Airway epithelial cell (primary cell): ENCODE results near the gene MCOLN1. TPM values are rescaled to one million over a fixed set of nuclear protein-coding genes. Genes with fewer than 3 reads are reported as not detected.

Source experiments
- total RNA-seq: library from RNA; depleted of rRNA; stranded (reverse); fragments of >200 nt; gene quantifications from 2 replicates; pipeline ENCODE4 v1.2.3, GENCODE V29; 2015

Gene MCOLN1
- total RNA-seq = 2.7 and 3.2 TPM in 2 replicates

GRCh38 chr19:7522072-7522922 lies at the start of gene MCOLN1:
Gene MCOLN1, plus strand, starts transcription at chr19:7522624. Its CDS starts 127 bp downstream, at chr19:7522751.

GRCh38 chr19:7488736-7489353 lies 33.6 kb upstream of the MCOLN1 start, which contains the start of gene PEX11G:
Gene PEX11G, minus strand, starts transcription at chr19:7489035. Its CDS starts 25 bp downstream, at chr19:7489010.

GRCh38 chr19:7515645-7516151 lies 6.7 kb upstream of the MCOLN1 start, which contains the start of gene ZNF358:
Gene ZNF358, plus strand, starts transcription at chr19:7516103. Its CDS starts 3,140 bp downstream, at chr19:7519243.

GRCh38 chr19:7535047-7535997 lies 12.9 kb downstream of the MCOLN1 start, which contains the start of gene PNPLA6:
Gene PNPLA6, plus strand, starts transcription at chr19:7535717. Its CDS starts 72 bp downstream, at chr19:7535789.

Other genes with a start within 250 kb of the MCOLN1 start
- 5.6 and 6.1 TPM in 2 replicates for gene INSR, start 228.2 kb upstream of the MCOLN1 start, total RNA-seq
- gene ARHGEF18, start 173.7 kb upstream of the MCOLN1 start, total RNA-seq = 55.6 and 61.3 TPM in 2 replicates
- 3.9 and 4.5 TPM in 2 replicates for gene PEX11G, start 33.6 kb upstream of the MCOLN1 start, total RNA-seq
- gene ZNF358, start 6.5 kb upstream of the MCOLN1 start, total RNA-seq = 26.9 and 30.2 TPM in 2 replicates
- gene PNPLA6, start 13.1 kb downstream of the MCOLN1 start, total RNA-seq = 74.9 and 77.3 TPM in 2 replicates
- gene CAMSAP3, start 73.2 kb downstream of the MCOLN1 start, total RNA-seq = 11.0 and 12.6 TPM in 2 replicates
- 34.7 and 37.8 TPM in 2 replicates for gene XAB2, start 106.9 kb downstream of the MCOLN1 start, total RNA-seq
- 25.8 and 36.3 TPM in 2 replicates for gene PET100, start 107.2 kb downstream of the MCOLN1 start, total RNA-seq
- gene PCP2, start 111.1 kb downstream of the MCOLN1 start, total RNA-seq = not detected in 2 replicates
- gene STXBP2, start 114.5 kb downstream of the MCOLN1 start, total RNA-seq = 38.1 and 50.0 TPM in 2 replicates
- not detected in 2 replicates for gene RETN, start 146.4 kb downstream of the MCOLN1 start, total RNA-seq
- gene MCEMP1, start 154.5 kb downstream of the MCOLN1 start, total RNA-seq = not detected in 2 replicates
- 115 and 131 TPM in 2 replicates for gene TRAPPC5, start 158.2 kb downstream of the MCOLN1 start, total RNA-seq
- not detected in 2 replicates for gene FCER2, start 179.5 kb downstream of the MCOLN1 start, total RNA-seq
- not detected in 2 replicates for gene CLEC4G, start 209.5 kb downstream of the MCOLN1 start, total RNA-seq
- gene CD209, start 224.9 kb downstream of the MCOLN1 start, total RNA-seq = not detected in 2 replicates
- gene CLEC4M, start 240.6 kb downstream of the MCOLN1 start, total RNA-seq = not detected in 2 replicates